OCI-LY3 (cell line): ENCODE data around the gene OLIG3.

Experiments used
- EZH2phosphoT487 ChIP-seq: fragments of 200-600 bp; shearing (Covaris generic); IDR thresholded peaks from 2 replicates; pipeline ENCODE4 v1.6.1; 2018; ENCODE audit warnings: antibody characterized with exemption, mixed run types, low read depth
- TF ChIP-seq, protein P1 (sequence below): fragments of 200-600, 300-600 bp; sonication (generic); IDR thresholded peaks from 2 replicates; pipeline ENCODE4 v1.5.1; 2014; ENCODE audit warnings: antibody characterized with exemption, low read length, low read depth

DNA sequence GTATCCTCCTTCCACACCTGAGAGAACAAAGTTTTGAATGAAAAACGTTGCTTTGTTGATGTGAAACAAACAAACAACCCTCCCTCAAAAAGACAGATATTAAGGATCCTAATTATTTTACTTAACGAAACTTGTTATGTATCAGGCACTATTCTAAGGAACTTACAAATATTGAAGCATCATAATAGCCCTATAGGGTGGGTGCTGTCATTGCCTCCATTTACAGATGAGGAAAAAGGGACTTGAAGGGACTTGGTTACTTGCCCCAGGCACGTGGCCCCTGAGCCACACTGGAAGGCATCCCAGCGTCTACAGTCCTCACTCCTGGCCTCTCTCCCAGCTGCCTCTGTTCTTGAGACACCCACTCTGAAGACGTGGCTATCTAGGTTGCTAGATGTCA is 20.2 kb upstream of the OLIG3 start:
- TF ChIP-seq, protein P1, sequence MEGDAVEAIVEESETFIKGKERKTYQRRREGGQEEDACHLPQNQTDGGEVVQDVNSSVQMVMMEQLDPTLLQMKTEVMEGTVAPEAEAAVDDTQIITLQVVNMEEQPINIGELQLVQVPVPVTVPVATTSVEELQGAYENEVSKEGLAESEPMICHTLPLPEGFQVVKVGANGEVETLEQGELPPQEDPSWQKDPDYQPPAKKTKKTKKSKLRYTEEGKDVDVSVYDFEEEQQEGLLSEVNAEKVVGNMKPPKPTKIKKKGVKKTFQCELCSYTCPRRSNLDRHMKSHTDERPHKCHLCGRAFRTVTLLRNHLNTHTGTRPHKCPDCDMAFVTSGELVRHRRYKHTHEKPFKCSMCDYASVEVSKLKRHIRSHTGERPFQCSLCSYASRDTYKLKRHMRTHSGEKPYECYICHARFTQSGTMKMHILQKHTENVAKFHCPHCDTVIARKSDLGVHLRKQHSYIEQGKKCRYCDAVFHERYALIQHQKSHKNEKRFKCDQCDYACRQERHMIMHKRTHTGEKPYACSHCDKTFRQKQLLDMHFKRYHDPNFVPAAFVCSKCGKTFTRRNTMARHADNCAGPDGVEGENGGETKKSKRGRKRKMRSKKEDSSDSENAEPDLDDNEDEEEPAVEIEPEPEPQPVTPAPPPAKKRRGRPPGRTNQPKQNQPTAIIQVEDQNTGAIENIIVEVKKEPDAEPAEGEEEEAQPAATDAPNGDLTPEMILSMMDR = no peak
- no peak for TF ChIP-seq EZH2phosphoT487
